Activated CD4-positive, alpha-beta T cell treated with anti-CD3 and anti-CD28 coated beads, Interleukin-2, Interleukin-4, amounts not matched to agents 100 ng/mL and 50 ng/mL, durations not matched to agents 16 hours and 8 hours (primary cell): ENCODE results near the gene OCLN.
"Not testable (repeated sequence)": the region's sequence is repeated elsewhere in the genome, so short reads cannot be mapped to it uniquely, and the experiment has no call there.

Source experiments
- DNase-seq: peaks from one replicate; pipeline ENCODE4 v3.0.0-alpha.2; 2020; ENCODE audit warnings: low spot score

The OCLN gene

GRCh38 chr5:69491838-69492390 lies 676 bp upstream of the OCLN start:
- DNase-seq = no peak

DNA sequence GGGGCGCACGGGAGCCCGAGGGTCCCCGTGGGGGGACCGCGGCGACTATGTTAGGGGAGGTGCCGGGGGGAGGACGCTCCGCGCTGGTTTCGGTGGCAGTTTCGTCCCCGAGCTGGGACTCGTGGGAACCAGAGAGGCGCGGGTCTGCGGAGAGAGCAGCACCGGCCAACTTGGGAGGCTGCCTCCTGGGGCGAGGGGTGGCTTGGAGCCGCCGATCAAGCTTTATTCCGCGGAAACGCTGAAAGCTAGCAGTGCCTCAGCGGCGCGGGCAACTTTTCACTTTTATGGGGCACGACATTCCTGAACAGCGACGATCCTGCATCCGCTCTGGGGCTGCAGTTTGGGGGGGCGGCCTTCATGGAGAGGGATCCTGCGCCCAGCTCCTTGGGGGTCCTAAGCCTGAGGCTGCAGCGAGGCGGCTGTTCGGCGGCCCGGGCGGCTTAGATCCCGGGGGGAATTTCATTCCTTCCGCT lies 369 bp downstream of the OCLN start:
- no peak for DNase-seq

DNA sequence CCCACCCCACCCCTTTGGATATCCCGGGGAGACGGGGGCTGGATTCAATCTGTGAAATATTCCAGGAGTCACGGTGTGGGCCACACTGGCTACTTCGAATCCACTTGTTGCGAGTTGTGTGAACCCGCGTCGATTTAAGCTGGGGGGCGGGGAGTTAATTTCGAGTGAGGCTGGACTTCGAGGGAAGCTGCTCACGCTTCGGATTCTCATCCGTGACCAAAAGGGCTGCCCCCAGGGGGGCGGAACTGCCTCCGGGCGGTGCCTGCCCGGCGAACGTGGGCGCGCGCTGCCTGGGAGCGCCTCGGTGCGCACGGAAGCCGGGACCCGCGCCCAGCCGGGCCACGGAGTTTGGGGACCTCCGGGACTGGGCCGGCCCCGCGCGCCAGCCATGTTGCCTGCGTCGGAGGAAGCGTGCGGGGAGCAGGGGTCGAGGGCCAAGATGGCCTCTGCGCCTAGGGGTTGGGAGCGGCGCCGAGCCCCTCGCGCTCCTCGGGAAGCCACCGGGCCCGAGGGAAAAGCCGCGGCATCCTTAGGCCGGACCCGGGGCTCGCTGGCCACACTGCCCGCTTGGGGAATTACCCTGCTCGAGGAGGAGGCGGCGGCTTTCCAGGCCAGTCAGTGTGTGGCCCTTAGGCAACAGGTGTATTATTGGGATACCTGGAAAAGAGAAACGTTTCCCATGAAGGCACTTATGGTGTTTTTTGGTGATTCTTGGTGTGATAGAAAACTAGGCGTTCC lies 975 bp downstream of the OCLN start:
- no peak for DNase-seq

GRCh38 chr5:69494452-69494851 lies 1.9 kb downstream of the OCLN start:
- DNase-seq = no peak

- no peak for DNase-seq
Observed at GRCh38 chr5:69497006-69497520, 4.5 kb downstream of the OCLN start.

DNA sequence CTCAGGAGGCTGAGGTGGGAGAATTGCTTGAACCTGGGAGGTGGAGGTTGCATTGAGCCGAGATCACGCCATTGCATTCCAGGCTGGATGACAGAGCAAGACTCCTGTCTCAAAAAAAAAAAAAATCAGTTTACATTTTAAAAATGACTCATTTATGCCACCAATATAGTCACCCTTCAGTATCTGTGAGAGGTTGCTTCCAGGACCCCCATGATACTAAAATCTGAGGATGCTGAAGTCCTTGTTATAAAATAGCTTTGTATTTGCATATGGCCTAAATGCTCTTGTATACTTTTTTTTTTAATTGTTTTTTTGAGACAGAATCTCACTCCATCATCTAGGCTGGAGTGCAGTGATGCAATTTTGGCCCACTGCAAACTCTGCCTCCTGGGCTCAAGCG lies 5.8 kb downstream of the OCLN start:
- DNase-seq = no peak

DNA sequence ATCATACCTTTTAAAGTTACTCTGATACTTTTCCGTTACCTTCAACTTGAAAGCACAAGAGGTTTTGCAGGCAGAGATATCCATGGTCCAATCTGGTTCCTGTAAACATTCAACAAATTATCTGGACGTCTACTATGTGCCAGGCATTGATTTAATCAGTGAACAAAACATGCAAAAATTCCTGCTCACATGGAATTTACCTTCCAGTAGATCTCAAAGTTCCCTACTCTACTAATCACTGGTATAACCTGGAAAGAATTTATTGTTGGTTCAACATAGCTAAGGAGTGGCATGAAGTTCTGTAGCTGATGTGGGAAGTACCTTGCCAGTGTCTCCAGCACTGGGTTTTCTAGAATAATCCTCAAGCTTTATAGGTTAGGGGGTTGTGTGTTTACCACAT lies 9.8 kb downstream of the OCLN start:
- DNase-seq = no peak

GRCh38 chr5:69502767-69503488 lies 10.3 kb downstream of the OCLN start:
- DNase-seq = no peak

- DNase-seq = no peak
Observed at GRCh38 chr5:69504036-69504435, 11.4 kb downstream of the OCLN start.

DNA sequence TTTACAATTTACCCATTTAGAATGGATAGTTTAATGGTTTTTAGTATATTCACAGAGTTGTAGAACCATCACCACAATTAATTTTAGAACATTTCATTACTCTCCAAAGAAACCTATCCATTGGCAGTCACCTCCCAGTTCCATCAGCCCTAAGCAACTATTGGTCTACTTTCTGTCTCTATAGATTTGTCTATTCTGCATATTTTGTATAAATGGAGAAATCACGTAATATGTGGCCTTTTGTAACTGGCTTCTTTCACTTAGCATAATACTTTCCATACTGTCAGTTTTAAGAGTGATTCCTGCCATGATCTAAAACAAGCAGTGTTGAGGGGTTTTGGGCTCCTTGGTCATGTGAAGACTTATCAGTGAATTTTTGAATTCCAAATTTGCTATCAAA lies 12.7 kb downstream of the OCLN start:
- no peak for DNase-seq

GRCh38 chr5:69509212-69509611 lies 16.6 kb downstream of the OCLN start:
- no peak for DNase-seq

- no peak for DNase-seq
Observed at GRCh38 chr5:69510694-69511093, 18.1 kb downstream of the OCLN start.

- no peak for DNase-seq
Observed at GRCh38 chr5:69512740-69513260, 20.2 kb downstream of the OCLN start.

DNA sequence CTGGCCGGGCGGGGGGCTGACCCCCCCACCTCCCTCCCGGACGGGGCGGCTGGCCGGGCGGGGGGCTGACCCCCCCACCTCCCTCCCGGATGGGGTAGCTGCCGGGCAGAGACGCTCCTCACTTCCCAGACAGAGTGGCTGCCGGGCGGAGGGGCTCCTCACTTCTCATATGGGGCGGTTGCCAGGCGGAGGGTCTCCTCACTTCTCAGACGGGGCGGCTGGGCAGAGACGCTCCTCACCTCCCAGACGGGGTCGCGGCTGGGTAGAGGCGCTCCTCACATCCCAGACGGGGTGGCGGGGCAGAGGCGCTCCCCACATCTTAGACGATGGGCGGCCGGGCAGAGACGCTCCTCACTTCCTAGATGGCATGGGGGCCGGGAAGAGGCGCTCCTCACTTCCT lies 23.0 kb downstream of the OCLN start:
- DNase-seq = not testable (repeated sequence)

GRCh38 chr5:69516769-69517168 lies 24.2 kb downstream of the OCLN start:
- DNase-seq = no peak

DNA sequence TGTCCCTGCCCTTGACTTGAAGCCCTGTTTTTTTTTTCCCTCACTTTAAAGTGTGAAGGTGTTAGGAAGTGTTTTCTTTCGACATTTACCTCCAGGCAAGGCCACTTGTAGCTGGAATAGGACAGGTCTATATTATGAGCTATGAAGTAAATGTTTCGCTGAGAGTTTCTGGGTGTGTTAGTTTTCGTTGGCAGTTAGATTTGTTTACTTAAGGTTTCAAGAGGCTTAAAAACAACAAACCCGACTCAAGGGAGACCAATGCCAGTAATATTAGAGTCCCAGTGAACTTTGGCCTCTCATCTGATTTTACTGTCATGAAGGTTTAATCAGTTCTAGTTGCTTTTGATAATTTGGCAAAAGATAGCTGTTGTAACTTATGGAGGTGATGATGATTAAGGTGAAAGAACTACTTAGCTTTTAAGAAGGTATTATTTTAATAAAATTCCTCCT lies 25.2 kb downstream of the OCLN start:
- DNase-seq = no peak

- no peak for DNase-seq
Observed at GRCh38 chr5:69519285-69519684, 26.7 kb downstream of the OCLN start.

- no peak for DNase-seq
Observed at GRCh38 chr5:69522035-69522434, 29.4 kb downstream of the OCLN start.

DNA sequence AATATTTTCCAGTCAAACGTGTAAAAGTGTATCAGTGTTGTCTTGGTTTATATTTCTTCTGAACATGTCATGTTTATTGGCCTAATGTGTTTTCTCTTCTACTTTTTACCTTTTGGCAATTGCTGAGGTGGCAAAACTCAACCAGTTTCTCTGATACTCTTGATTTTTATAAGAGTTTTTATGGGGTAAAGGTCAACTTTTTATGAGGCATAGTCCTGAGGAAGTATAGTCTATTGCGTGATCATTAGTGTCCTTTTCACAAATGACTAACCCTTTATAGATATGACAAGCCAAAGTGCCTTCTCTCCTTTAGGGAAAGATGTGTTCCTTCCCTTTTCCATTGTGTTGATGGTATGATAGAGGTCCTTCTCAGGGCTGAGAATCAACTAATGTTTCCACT lies 32.9 kb downstream of the OCLN start:
- no peak for DNase-seq

DNA sequence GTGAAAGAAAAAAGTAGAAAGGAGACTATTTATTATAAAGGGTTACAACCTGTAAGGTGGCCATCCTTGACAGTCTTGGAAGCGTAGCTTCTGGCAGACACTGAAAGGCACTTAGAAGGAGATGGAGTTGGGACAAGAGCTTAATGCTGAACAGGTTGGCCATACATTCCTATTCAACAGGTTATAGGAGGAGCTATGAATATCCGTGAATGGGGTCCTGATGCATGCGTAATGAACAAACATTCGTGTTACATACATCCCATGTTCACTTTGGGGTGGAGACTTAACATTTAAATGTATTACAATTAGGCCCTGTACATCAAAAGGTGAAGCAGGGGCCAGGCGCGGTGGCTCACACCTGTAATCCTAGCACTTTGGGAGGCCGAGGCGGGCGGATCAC lies 34.1 kb downstream of the OCLN start:
- no peak for DNase-seq

GRCh38 chr5:69527128-69527770 lies 34.7 kb downstream of the OCLN start:
- DNase-seq = no peak

- no peak for DNase-seq
Observed at GRCh38 chr5:69528035-69528434, 35.4 kb downstream of the OCLN start.
